CD4-positive, alpha-beta T cell (primary cell): ENCODE data around the gene CACNA2D4. TPM values are rescaled to one million over a fixed set of nuclear protein-coding genes. Genes with fewer than 3 reads are reported as not detected.

Experiments
- ATAC-seq: fragments of 200-7000 bp; cut with Tn5 transposase; one replicate; pipeline ENCODE4 v1.10.0; 2022; ENCODE audit warnings: mild to moderate bottlenecking; ENCODE audit not compliant: poor library complexity
- CTCF ChIA-PET: fragments of 350-600 bp; sonication (Branson Sonifier 250); formaldehyde crosslinking; loops from one replicate; lab custom pipeline; 2021; ENCODE audit warnings: antibody characterized with exemption, inconsistent platforms; lab: Charles Lee
- POLR2A ChIA-PET: fragments of 350-600 bp; sonication (Branson Sonifier 250); formaldehyde crosslinking; loops from one replicate; lab custom pipeline; 2021; ENCODE audit warnings: antibody characterized with exemption, inconsistent platforms; lab: Charles Lee
- DNase-seq, 14 experiments: peaks; one replicate each; pipeline ENCODE4 v3.0.0-alpha.2; 2013 to 2020; ENCODE audit warnings: mixed read lengths in 2 of 14
- H3K27ac ChIP-seq, 2 donors: one replicate each; pipeline versions ENCODE4 v1.5.1 to v1.7.0; 2013; ENCODE audit warnings: low read length in 2 of 2, low read depth in 1 of 2, mild to moderate bottlenecking in 1 of 2
- H3K27me3 ChIP-seq, 2 experiments: 1 replicate in 1 of 2; 2 replicates in 1 of 2; pipeline versions ENCODE4 v1.6.1 to v1.7.0; 2013; ENCODE audit warnings: low read length in 2 of 2, control low read depth in 1 of 2, mild to moderate bottlenecking in 1 of 2, moderate library complexity in 1 of 2; ENCODE audit not compliant: insufficient read depth in 2 of 2, control insufficient read depth in 1 of 2
- H3K36me3 ChIP-seq: one replicate; pipeline ENCODE4 v1.6.1; 2013; ENCODE audit warnings: low read length, control low read depth; ENCODE audit not compliant: insufficient read depth
- H3K4me1 ChIP-seq: one replicate; pipeline ENCODE4 v1.6.1; 2013; ENCODE audit warnings: low read length, control low read depth; ENCODE audit not compliant: insufficient read depth
- H3K4me3 ChIP-seq: one replicate; pipeline ENCODE4 v1.5.1; 2013; ENCODE audit warnings: mild to moderate bottlenecking, low read length, moderate library complexity
- H3K9me3 ChIP-seq, 2 experiments: 1 replicate in 1 of 2; 2 replicates in 1 of 2; pipeline versions ENCODE4 v1.6.1 to v1.7.0; 2013; ENCODE audit warnings: low read length in 2 of 2, mild to moderate bottlenecking in 2 of 2, control low read depth in 1 of 2, moderate library complexity in 1 of 2; ENCODE audit not compliant: control insufficient read depth in 1 of 2, insufficient read depth in 1 of 2
- H3K27ac Mint-ChIP-seq: one replicate; pipeline ENCODE4 v1.8.0; 2020; ENCODE audit warnings: mixed read lengths
- H3K27me3 Mint-ChIP-seq: one replicate; pipeline ENCODE4 v1.8.0; 2021; ENCODE audit warnings: mixed read lengths
- H3K36me3 Mint-ChIP-seq: one replicate; pipeline ENCODE4 v1.8.0; 2021; ENCODE audit warnings: low read depth, mixed read lengths
- H3K4me1 Mint-ChIP-seq: one replicate; pipeline ENCODE4 v1.8.0; 2021; ENCODE audit warnings: low read depth, mixed read lengths
- H3K4me3 Mint-ChIP-seq: one replicate; pipeline ENCODE4 v1.8.0; 2020; ENCODE audit warnings: mild to moderate bottlenecking, mixed read lengths
- H3K9me3 Mint-ChIP-seq: one replicate; pipeline ENCODE4 v1.8.0; 2020; ENCODE audit warnings: mixed read lengths
- intact Hi-C, 2 experiments: fragments of 100-400 bp; cut with DNase I in 1 of 2; cut with micrococcal nuclease in 1 of 2; formaldehyde crosslinking; loops; one replicate each; pipeline versions ENCODE4 v1.15.1 to v1.9.0; 2023 to 2025; cut with DNase I, micrococcal nuclease
- total RNA-seq, 174 experiments: library from RNA in 2 of 174; stranded (reverse) in 2 of 174; gene quantifications; one replicate each; pipeline ENCODE4 v1.2.3 and lab custom pipeline; 2021 to 2026
- TF ChIP-seq, protein P1 (sequence below): fragments of 200-600 bp; IDR thresholded peaks from one replicate; pipeline ENCODE4 v1.8.0; 2022; ENCODE audit warnings: antibody characterized with exemption, mild to moderate bottlenecking

Gene CACNA2D4
- total RNA-seq, 2 experiments from 2014 or later: 10.5 to 11.3 TPM

DNA sequence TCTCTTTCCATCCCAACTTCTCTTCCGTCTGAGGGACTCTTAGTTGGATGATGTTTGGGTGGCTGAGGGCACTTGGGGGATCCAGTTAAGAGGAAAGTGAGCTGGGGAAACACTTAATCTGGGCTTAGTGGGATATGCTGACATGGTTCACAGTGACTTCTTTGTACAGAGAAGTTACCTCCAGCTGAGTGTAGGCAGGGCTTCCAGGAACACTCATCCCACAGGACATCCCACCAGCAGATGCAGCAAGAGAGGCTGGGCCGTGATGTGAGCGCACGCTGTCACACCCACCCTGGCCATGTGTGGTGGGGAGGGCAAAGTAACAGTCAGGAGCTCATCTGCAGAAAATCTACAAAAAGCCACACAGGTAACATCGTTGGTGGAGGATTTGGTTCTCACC, 832 bp upstream of the CACNA2D4 start:
- TF ChIP-seq, protein P1, sequence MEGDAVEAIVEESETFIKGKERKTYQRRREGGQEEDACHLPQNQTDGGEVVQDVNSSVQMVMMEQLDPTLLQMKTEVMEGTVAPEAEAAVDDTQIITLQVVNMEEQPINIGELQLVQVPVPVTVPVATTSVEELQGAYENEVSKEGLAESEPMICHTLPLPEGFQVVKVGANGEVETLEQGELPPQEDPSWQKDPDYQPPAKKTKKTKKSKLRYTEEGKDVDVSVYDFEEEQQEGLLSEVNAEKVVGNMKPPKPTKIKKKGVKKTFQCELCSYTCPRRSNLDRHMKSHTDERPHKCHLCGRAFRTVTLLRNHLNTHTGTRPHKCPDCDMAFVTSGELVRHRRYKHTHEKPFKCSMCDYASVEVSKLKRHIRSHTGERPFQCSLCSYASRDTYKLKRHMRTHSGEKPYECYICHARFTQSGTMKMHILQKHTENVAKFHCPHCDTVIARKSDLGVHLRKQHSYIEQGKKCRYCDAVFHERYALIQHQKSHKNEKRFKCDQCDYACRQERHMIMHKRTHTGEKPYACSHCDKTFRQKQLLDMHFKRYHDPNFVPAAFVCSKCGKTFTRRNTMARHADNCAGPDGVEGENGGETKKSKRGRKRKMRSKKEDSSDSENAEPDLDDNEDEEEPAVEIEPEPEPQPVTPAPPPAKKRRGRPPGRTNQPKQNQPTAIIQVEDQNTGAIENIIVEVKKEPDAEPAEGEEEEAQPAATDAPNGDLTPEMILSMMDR: no peak
- ATAC-seq: no peak
- Mint-ChIP-seq H3K36me3 (no peaks in the 10 kb centered on the region), H3K9me3 (no peaks in the 10 kb centered on the region), H3K4me1 (peaks cover 39% of the 10 kb centered on the region), H3K27me3 (peaks cover 18% of the 10 kb centered on the region), H3K4me3 (no peak overlapping the region), H3K27ac (no peak overlapping the region)
- H3K4me1 ChIP-seq: peaks cover 46% of the 10 kb centered on the region
- intact Hi-C loops: no loop called here
- no peak overlapping the region for H3K27ac ChIP-seq
- no peaks in the 10 kb centered on the region for H3K27me3 ChIP-seq
- CTCF ChIA-PET: no interaction called here
- POLR2A ChIA-PET: no interaction called here
- H3K36me3 ChIP-seq: no peaks in the 10 kb centered on the region
- H3K9me3 ChIP-seq: no peaks in the 10 kb centered on the region
- H3K4me3 ChIP-seq: no peak overlapping the region
- DNase-seq: no peak

GRCh38 chr12:1918884-1919236, 408 bp upstream of the CACNA2D4 start:
- ChIA-PET POLR2A (no interaction called here), CTCF (no interaction called here)
- DNase-seq: no peak
- no peaks in the 10 kb centered on the region for H3K36me3 ChIP-seq
- H3K4me3 ChIP-seq: no peak overlapping the region
- H3K27ac ChIP-seq: no peak overlapping the region
- peaks cover 37% of the 10 kb centered on the region for H3K4me1 Mint-ChIP-seq
- no peaks in the 10 kb centered on the region for H3K9me3 Mint-ChIP-seq
- ATAC-seq: no peak
- no peaks in the 10 kb centered on the region for H3K27me3 ChIP-seq
- H3K36me3 Mint-ChIP-seq: no peaks in the 10 kb centered on the region
- TF ChIP-seq, protein P1: no peak
- H3K4me1 ChIP-seq: peaks cover 46% of the 10 kb centered on the region
- intact Hi-C loops: no loop called here
- H3K4me3 Mint-ChIP-seq: no peak overlapping the region
- H3K27ac Mint-ChIP-seq: no peak overlapping the region
- H3K27me3 Mint-ChIP-seq: peaks cover 18% of the 10 kb centered on the region
- H3K9me3 ChIP-seq: no peaks in the 10 kb centered on the region

- Mint-ChIP-seq H3K4me1 (peaks cover 32% of the 10 kb centered on the region), H3K36me3 (no peaks in the 10 kb centered on the region), H3K27ac (no peak overlapping the region), H3K9me3 (no peaks in the 10 kb centered on the region), H3K4me3 (peak overlapping the region; percentile 6), H3K27me3 (peaks cover 18% of the 10 kb centered on the region)
- Histone ChIP-seq H3K27me3 (no peaks in the 10 kb centered on the region), H3K36me3 (no peaks in the 10 kb centered on the region), H3K27ac (no peak overlapping the region), H3K4me3 (peak overlapping the region; percentile 35), H3K9me3 (no peaks in the 10 kb centered on the region), H3K4me1 (peaks cover 44% of the 10 kb centered on the region)
- ChIA-PET POLR2A (no interaction called here), CTCF (no interaction called here)
- intact Hi-C loops: no loop called here
- TF ChIP-seq, protein P1: no peak
- DNase-seq: peak in 2 of 14 experiments; percentile 38 to 39
- no peak for ATAC-seq
Observed at GRCh38 chr12:1917172-1918070, 1.0 kb downstream of the CACNA2D4 start.
